Heart left ventricle (tissue), 16 donors: Measurements from ENCODE around the gene PTPRK. TPM values are rescaled to one million over a fixed set of nuclear protein-coding genes. Genes with fewer than 3 reads are reported as not detected.

ENCODE experiments used
- ATAC-seq, 4 donors: fragments of 200-7000 bp; cut with Tn5 transposase; one replicate each; pipeline ENCODE4 v1.9.1; 2020 to 2022; ENCODE audit warnings: moderate library complexity in 4 of 4, mild to moderate bottlenecking in 3 of 4, moderate number of reproducible peaks in 1 of 4
- DNase-seq, 5 donors: peaks; one replicate each; pipeline ENCODE4 v3.0.0-alpha.2; 2020
- H3K27ac ChIP-seq, 12 donors: fragments of 200-600 bp; sonication (generic) in 4 of 12; one replicate each; pipeline versions ENCODE4 v1.5.0 to v1.8.0; 2016 to 2022; ENCODE audit warnings: mild to moderate bottlenecking in 2 of 12
- H3K27me3 ChIP-seq, 9 donors: fragments of 200-600 bp; sonication (generic) in 2 of 9; one replicate each; pipeline versions ENCODE4 v1.5.1 to v1.8.0; 2016 to 2022; ENCODE audit warnings: mild to moderate bottlenecking in 3 of 9
- H3K36me3 ChIP-seq, 9 donors: fragments of 200-600 bp; sonication (generic) in 2 of 9; one replicate each; pipeline versions ENCODE4 v1.5.0 to v1.8.0; 2018 to 2022; ENCODE audit warnings: mild to moderate bottlenecking in 2 of 9
- H3K4me1 ChIP-seq, 12 donors: fragments of 200-600 bp; sonication (generic) in 4 of 12; one replicate each; pipeline versions ENCODE4 v1.5.0 to v1.8.0; 2016 to 2022; ENCODE audit warnings: mild to moderate bottlenecking in 3 of 12
- H3K4me3 ChIP-seq, 12 donors: fragments of 200-600 bp; sonication (generic) in 4 of 12; one replicate each; pipeline versions ENCODE4 v1.5.0 to v1.8.0; 2017 to 2022; ENCODE audit warnings: mild to moderate bottlenecking in 9 of 12, moderate library complexity in 4 of 12
- H3K9me3 ChIP-seq, 12 donors: fragments of 200-600 bp; sonication (generic) in 4 of 12; one replicate each; pipeline versions ENCODE4 v1.5.0 to v1.8.0; 2016 to 2022; ENCODE audit warnings: mild to moderate bottlenecking in 1 of 12
- POLR2A ChIP-seq, 2 donors: fragments of 450-650 bp; IDR thresholded peaks; one replicate each; pipeline ENCODE4 v1.6.1; 2017; ENCODE audit warnings: antibody characterized with exemption in 2 of 2, mild to moderate bottlenecking in 2 of 2, moderate library complexity in 2 of 2
- WGBS, 4 donors: extraction: QIAGEN DNeasy Blood & Tissue Kit in 2 of 4; methylation state at CpG; one replicate each; pipeline versions ENCODE4 v1.1.5 to v1.1.7; 2013 to 2018; 5-methylcytosine and 5-hydroxymethylcytosine counted together
- intact Hi-C, 10 donors: fragments of 100-400 bp; cut with DNase I; formaldehyde crosslinking; loops; one replicate each; pipeline versions ENCODE4 v1.11.1 to v1.14.2; 2022
- polyA plus RNA-seq, 2 donors: library from polyadenylated mRNA; stranded (reverse); fragments of 200-250 nt; gene quantifications; one replicate each; pipeline ENCODE4 v1.2.3, GENCODE V29; 2013
- total RNA-seq, 9 donors: library from RNA; depleted of rRNA in 2 of 9; stranded (reverse); fragments of >200 nt in 2 of 9; fragmentation: NEBNext Ultra II Directional in 3 of 9; extraction: Animal tissue kit (Norgen Biotek cat#: 25700) in 3 of 9; gene quantifications; one replicate each; pipeline versions ENCODE4 v1.1.0 to v1.2.4, GENCODE V29; 2016 to 2023
- TF ChIP-seq, protein P1 (sequence below), 12 donors: fragments of 200-600 bp; sonication (generic) in 4 of 12; IDR thresholded peaks; one replicate each; pipeline versions ENCODE4 v1.5.0 to v1.8.0; 2018 to 2022; ENCODE audit warnings: antibody characterized with exemption in 12 of 12, mild to moderate bottlenecking in 5 of 12
- donor health status: ischemic (EF 13 %, LVEDD 7.1; RV severe dilation, severe dysfunction).
- donor health status: healthy with polysubstance abuse.
- donor health status: DM: no; HTN: yes; CAD: no.
- donor health status: DM: no; HTN: no; CAD: no.
- donor health status: ischemic (EF 25% LVEDD 6.9; RV normal size, moderate dysfunction).
- donor health status: ischemic (EF 25% LVEDD 5.7; RV mildly dilated, moderate dysfunction).
- donor health status: healthy.
- donor health status: DM: yes; HTN: yes; CAD: no.
- donor health status: ischemic (EF 35%, LVEDD 5.7; RV mildly dilated, moderate dysfunction).
- donor health status: nonischemic (EF 11% LVEDD 7.7; RV severe dilation, severe dysfunction).
- donor health status: DM: yes; HTN: yes; CAD: no.
- donor health status: PGD.
- donor health status: ischemic (EF 29% LVEDD 5.4; RV normal size, mild dysfunction).
- donor health status: nonischemic (EF 23%, LVEDD 6.1; RV moderate dilation, normal function).

Gene PTPRK
- total and polyA plus RNA-seq, 11 donors, result 5.4 to 50.8 (median 38.5) TPM

DNA sequence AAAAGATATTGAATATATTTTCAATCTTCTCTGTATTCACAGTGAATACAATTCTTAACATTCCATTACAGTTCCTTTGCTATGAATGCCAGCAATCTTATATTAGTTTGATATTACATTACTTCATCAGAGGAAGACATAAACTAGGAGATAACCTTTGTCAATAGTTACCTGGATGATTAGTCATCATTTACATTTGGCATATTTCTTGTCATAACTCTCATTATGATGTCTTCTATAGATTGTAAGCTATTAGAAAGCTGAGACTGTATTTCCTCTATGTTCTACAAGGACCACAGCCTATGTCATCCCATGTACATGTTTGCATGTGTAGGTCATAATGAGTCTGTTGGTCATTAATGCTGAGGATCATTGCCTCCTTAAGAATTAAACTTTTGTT lies 7.8 kb upstream of the PTPRK start:
- intact Hi-C loops, result loop anchor here in 6 of 10 donors (10.0 kb wide), 3 partner anchors 197 to 673 kb away; no protein-coding TSS in a partner anchor
- DNase-seq, result no peak
- Histone ChIP-seq H3K36me3 (no peaks in the 10 kb centered on the region), H3K9me3 (no peaks in the 10 kb centered on the region), H3K27ac (no peak overlapping the region), H3K4me1 (no peaks in the 10 kb centered on the region), H3K4me3 (no peak overlapping the region), H3K27me3 (no peaks in the 10 kb centered on the region)
- TF ChIP-seq POLR2A (IDR thresholded peaks at IDR 0.05), result no peak
- TF ChIP-seq, protein P1, sequence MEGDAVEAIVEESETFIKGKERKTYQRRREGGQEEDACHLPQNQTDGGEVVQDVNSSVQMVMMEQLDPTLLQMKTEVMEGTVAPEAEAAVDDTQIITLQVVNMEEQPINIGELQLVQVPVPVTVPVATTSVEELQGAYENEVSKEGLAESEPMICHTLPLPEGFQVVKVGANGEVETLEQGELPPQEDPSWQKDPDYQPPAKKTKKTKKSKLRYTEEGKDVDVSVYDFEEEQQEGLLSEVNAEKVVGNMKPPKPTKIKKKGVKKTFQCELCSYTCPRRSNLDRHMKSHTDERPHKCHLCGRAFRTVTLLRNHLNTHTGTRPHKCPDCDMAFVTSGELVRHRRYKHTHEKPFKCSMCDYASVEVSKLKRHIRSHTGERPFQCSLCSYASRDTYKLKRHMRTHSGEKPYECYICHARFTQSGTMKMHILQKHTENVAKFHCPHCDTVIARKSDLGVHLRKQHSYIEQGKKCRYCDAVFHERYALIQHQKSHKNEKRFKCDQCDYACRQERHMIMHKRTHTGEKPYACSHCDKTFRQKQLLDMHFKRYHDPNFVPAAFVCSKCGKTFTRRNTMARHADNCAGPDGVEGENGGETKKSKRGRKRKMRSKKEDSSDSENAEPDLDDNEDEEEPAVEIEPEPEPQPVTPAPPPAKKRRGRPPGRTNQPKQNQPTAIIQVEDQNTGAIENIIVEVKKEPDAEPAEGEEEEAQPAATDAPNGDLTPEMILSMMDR (IDR thresholded peaks at IDR 0.05), result no peak
- ATAC-seq, result no peak

DNA sequence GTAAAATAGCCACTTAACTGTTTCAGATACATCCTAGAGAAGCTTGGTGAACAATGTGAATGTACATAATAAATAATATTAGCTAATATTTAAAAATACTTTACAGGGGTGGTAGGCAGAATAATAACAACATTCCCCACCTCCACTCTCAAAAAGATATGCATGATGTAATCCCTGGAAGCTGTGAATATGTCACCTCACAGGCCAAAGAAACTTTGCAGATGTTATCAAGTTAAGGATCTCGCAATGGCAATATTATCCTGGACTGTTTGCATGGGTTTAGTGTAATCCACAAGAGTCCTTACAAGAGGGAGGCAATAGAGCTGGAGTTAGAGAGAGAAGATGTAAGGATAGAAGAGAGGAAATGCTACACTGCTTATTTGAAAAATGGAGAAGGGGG lies 7.0 kb upstream of the PTPRK start:
- Histone ChIP-seq H3K4me3 (no peak overlapping the region), H3K9me3 (no peaks in the 10 kb centered on the region), H3K27ac (no peak overlapping the region), H3K36me3 (no peaks in the 10 kb centered on the region), H3K27me3 (peaks cover 0 to 5% (median 0%) of the 10 kb centered on the region in 9 donors), H3K4me1 (no peaks in the 10 kb centered on the region)
- intact Hi-C loops, result loop anchor here in 6 of 10 donors (10.0 kb wide), 3 partner anchors 197 to 673 kb away; no protein-coding TSS in a partner anchor
- ATAC-seq, result no peak
- no peak for DNase-seq
- 75 to 90% (median 76%) methylated on average over 1 of the region's 1 CpG for WGBS, 4 donors
- TF ChIP-seq POLR2A (IDR thresholded peaks at IDR 0.05), result no peak
- TF ChIP-seq, protein P1 (IDR thresholded peaks at IDR 0.05), result no peak

DNA sequence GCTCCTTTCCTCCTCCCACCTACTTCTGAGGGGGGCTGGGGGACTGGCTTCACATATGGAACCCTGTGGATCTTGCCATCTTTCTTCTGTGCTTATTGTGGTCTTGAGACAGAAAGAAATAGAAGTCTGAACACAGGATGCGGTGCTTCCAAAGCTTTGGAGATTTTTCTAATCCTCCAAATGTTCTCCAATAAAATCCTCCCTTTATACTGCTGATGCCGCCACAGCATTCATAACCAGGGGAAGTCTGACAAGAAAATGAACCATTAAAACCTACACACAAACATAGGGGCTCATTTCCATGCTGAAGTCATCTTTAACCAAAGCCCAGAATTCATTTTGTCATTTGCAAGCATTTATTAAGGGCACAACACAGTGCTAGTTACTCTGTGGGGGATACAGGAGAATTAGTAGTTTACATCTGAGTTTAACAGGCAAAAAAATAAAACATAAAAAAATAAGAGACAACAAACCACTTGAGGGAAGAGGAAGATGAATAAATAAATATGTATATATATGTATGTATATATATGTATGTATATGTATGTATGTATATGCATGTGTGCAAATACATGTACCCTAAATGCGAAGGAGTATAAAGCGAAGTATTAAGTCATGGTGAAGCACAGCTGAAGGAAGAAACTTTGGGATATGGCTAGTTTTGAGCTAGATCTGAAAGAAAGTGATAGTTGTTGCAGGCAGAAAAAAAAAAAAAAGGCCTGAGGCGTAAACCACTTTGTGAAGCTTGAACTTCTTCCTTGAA lies 5.9 kb upstream of the PTPRK start:
- H3K4me1 ChIP-seq, result peaks cover 0 to 3% (median 0%) of the 10 kb centered on the region in 12 donors
- intact Hi-C loops, result loop anchor here in 6 of 10 donors (10.0 kb wide), 3 partner anchors 198 to 672 kb away; no protein-coding TSS in a partner anchor
- no peaks in the 10 kb centered on the region for H3K9me3 ChIP-seq
- no peak overlapping the region for H3K27ac ChIP-seq
- peaks cover 0 to 15% (median 0%) of the 10 kb centered on the region in 9 donors for H3K27me3 ChIP-seq
- TF ChIP-seq, protein P1 (IDR thresholded peaks at IDR 0.05), result no peak
- no peak for TF ChIP-seq POLR2A (IDR thresholded peaks at IDR 0.05)
- DNase-seq, result no peak
- ATAC-seq, result no peak
- no peaks in the 10 kb centered on the region for H3K36me3 ChIP-seq
- WGBS, 4 donors, result 84 to 94% (median 94%) methylated on average over 5 of the region's 5 CpGs
- H3K4me3 ChIP-seq, result no peak overlapping the region

DNA sequence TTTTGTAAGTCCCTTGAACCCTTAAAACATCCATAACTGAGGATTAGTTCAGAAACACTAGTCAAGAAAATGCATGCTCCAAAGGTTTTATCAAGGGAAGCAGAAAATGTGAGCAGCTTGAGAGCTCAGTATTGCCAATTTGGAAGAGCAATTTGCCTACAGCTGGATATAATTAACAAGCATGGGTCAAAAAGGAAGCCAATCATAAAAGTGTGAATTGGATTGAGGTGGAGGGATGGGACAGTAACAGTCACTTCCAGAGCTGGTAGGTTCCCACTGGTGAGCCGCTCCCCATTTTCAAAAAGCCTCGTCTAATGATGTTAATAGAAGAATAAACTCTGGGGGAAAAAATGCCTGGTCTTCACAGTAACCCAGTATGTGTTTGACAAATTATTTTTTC lies 5.0 kb upstream of the PTPRK start:
- H3K27ac ChIP-seq, result no peak overlapping the region
- H3K36me3 ChIP-seq, result no peaks in the 10 kb centered on the region
- H3K27me3 ChIP-seq, result peaks cover 0 to 23% (median 0%) of the 10 kb centered on the region in 9 donors
- H3K9me3 ChIP-seq, result no peaks in the 10 kb centered on the region
- H3K4me3 ChIP-seq, result no peak overlapping the region
- peaks cover 0 to 5% (median 0%) of the 10 kb centered on the region in 12 donors for H3K4me1 ChIP-seq
- ATAC-seq (no peak), DNase-seq (no peak)
- intact Hi-C loops, result loop anchor here in 6 of 10 donors (10.0 kb wide), 3 partner anchors 199 to 671 kb away; no protein-coding TSS in a partner anchor
- WGBS, 4 donors, result 87 to 92% (median 92%) methylated on average over 2 of the region's 2 CpGs
- TF ChIP-seq POLR2A (IDR thresholded peaks at IDR 0.05), result no peak
